HCT116 (cell line): Measurements from ENCODE around the gene EMP1. TPM values are rescaled to one million over a fixed set of nuclear protein-coding genes. Genes with fewer than 3 reads are reported as not detected.

Experiments
- ATAC-seq: fragments of 200-7000 bp; cut with Tn5 transposase; 2 replicates; pipeline ENCODE4 v1.9.1; 2020; ENCODE audit warnings: mild to moderate bottlenecking, moderate library complexity
- BruUV-seq: library from RNA; stranded (reverse); fragments of 400-500 nt; replicated peaks from 2 replicates; lab custom pipeline; 2021; lab: Mats Ljungman, UMichigan
- CTCF ChIA-PET: fragments of 300-600 bp; sonication (Branson Sonifier 250); formaldehyde crosslinking; loops from one replicate; lab custom pipeline; 2021; ENCODE audit warnings: antibody characterized with exemption; lab: Charles Lee
- POLR2A ChIA-PET: fragments of 300-600, 350-600 bp; sonication (Branson Sonifier 250); formaldehyde crosslinking; loops from one replicate; lab custom pipeline; 2021; ENCODE audit warnings: antibody characterized with exemption; lab: Charles Lee
- RAD21 ChIA-PET, 2 experiments: fragments of 300-600 bp; sonication (Branson Sonifier 250); formaldehyde crosslinking; loops; one replicate each; lab custom pipeline; 2023; ENCODE audit warnings: low total read pairs in 2 of 2; ENCODE audit not compliant: uncharacterized antibody in 2 of 2, unreplicated experiment in 2 of 2, low non-redundant PET in 1 of 2; lab: Charles Lee
- DNase-seq: peaks from one replicate; pipeline ENCODE4 v3.0.0-alpha.2; 2010; ENCODE audit warnings: low read depth, low spot score
- H2AFZ ChIP-seq: fragments of 200-600 bp; shearing (Covaris generic), sonication (generic); 2 replicates; pipeline ENCODE4 v1.6.1; 2017; ENCODE audit warnings: low read depth, mixed run types, mixed read lengths, antibody characterized with exemption, low read length; ENCODE audit not compliant: poor library complexity, severe bottlenecking
- H3K27ac ChIP-seq: 2 replicates; pipeline ENCODE4 v1.5.1; 2012; ENCODE audit warnings: low read depth, low read length
- H3K27me3 ChIP-seq: fragments of 200-600 bp; sonication (generic); 2 replicates; pipeline ENCODE4 v1.6.1; 2016; ENCODE audit warnings: mixed run types, low read length, mixed read lengths; ENCODE audit not compliant: insufficient read depth
- H3K36me3 ChIP-seq, 2 experiments: fragments of 200-500 bp in 1 of 2; fragments of 200-600 bp in 1 of 2; sonication (Bioruptor generic) in 1 of 2; sonication (generic) in 1 of 2; 2 replicates each; pipeline versions ENCODE4 v1.5.1 to v1.6.1; 2014 to 2016; ENCODE audit warnings: low read length in 2 of 2, inconsistent platforms in 1 of 2, mixed read lengths in 1 of 2, mixed run types in 1 of 2; ENCODE audit not compliant: insufficient read depth in 2 of 2, control insufficient read depth in 1 of 2
- H3K4me1 ChIP-seq, 2 experiments: fragments of 200-600 bp in 1 of 2; sonication (generic) in 1 of 2; 2 replicates each; pipeline versions ENCODE4 v1.5.1 to v1.6.1; 2012 to 2017; ENCODE audit warnings: low read length in 2 of 2, inconsistent platforms in 1 of 2, mild to moderate bottlenecking in 1 of 2, mixed read lengths in 1 of 2, mixed run types in 1 of 2, moderate library complexity in 1 of 2; ENCODE audit not compliant: insufficient read depth in 2 of 2, control insufficient read depth in 1 of 2
- H3K4me2 ChIP-seq: fragments of 200-600 bp; sonication (generic); 2 replicates; pipeline ENCODE4 v1.6.1; 2017; ENCODE audit warnings: mixed run types, low read length, mixed read lengths
- H3K4me3 ChIP-seq, 2 experiments: fragments of 200-600 bp in 1 of 2; sonication (generic) in 1 of 2; replicated peaks in 1 of 2; 2 replicates each; pipeline ENCODE4 v1.5.1; 2011 to 2016; ENCODE audit warnings: low read length in 2 of 2, control low read depth in 1 of 2, low read depth in 1 of 2, mild to moderate bottlenecking in 1 of 2, mixed read lengths in 1 of 2, mixed run types in 1 of 2
- H3K79me2 ChIP-seq: fragments of 200-600 bp; sonication (generic); 2 replicates; pipeline ENCODE4 v1.6.1; 2017; ENCODE audit warnings: mild to moderate bottlenecking, mixed run types, low read length, moderate library complexity, mixed read lengths; ENCODE audit not compliant: insufficient read depth
- H3K9ac ChIP-seq: fragments of 200-600 bp; sonication (generic); 2 replicates; pipeline ENCODE4 v1.6.1; 2016; ENCODE audit warnings: low read length, mixed read lengths
- H3K9me2 ChIP-seq: fragments of 200-600 bp; sonication (generic), shearing (Covaris generic); 2 replicates; pipeline ENCODE4 v1.6.1; 2017; ENCODE audit warnings: mixed run types, mild to moderate bottlenecking, moderate library complexity; ENCODE audit not compliant: insufficient read depth
- H3K9me3 ChIP-seq, 2 experiments: fragments of 200-500 bp in 1 of 2; fragments of 200-600 bp in 1 of 2; sonication (Bioruptor generic) in 1 of 2; sonication (generic) in 1 of 2; 2 replicates each; pipeline ENCODE4 v1.6.1; 2014 to 2017; ENCODE audit warnings: low read length in 2 of 2, mixed read lengths in 2 of 2, inconsistent platforms in 1 of 2, low read depth in 1 of 2, mild to moderate bottlenecking in 1 of 2, mixed run types in 1 of 2, moderate library complexity in 1 of 2; ENCODE audit not compliant: control insufficient read depth in 1 of 2, insufficient read depth in 1 of 2
- H4K20me1 ChIP-seq: fragments of 200-600 bp; sonication (generic), shearing (Covaris generic); 2 replicates; pipeline ENCODE4 v1.6.1; 2017; ENCODE audit warnings: mixed run types, mild to moderate bottlenecking, moderate library complexity; ENCODE audit not compliant: insufficient read depth
- EGR1 ChIP-seq: IDR thresholded peaks from 2 replicates; pipeline ENCODE4 v1.6.1; 2012; ENCODE audit warnings: low read depth
- ELF1 ChIP-seq: IDR thresholded peaks from 2 replicates; pipeline ENCODE4 v1.6.1; 2012; ENCODE audit warnings: low read depth, borderline replicate concordance
- EZH2 ChIP-seq: fragments of 200-600 bp; sonication (generic); IDR thresholded peaks from 2 replicates; pipeline ENCODE4 v1.6.1; 2017; ENCODE audit warnings: antibody characterized with exemption, mixed run types
- MAX ChIP-seq: IDR thresholded peaks from 2 replicates; pipeline ENCODE4 v1.6.1; 2012
- RAD21 ChIP-seq: IDR thresholded peaks from 2 replicates; pipeline ENCODE4 v1.6.1; 2012; ENCODE audit warnings: low read depth, mild to moderate bottlenecking
- SIN3A ChIP-seq: IDR thresholded peaks from 2 replicates; pipeline ENCODE4 v1.6.1; 2012; ENCODE audit warnings: low read depth
- SRF ChIP-seq: IDR thresholded peaks from 2 replicates; pipeline ENCODE4 v1.6.1; 2012; ENCODE audit warnings: low read depth
- TCF7L2 ChIP-seq: IDR thresholded peaks from 2 replicates; pipeline ENCODE4 v1.7.0; 2011; ENCODE audit warnings: borderline replicate concordance, inconsistent platforms; ENCODE audit not compliant: insufficient read depth, insufficient read length; ENCODE audit errors: extremely low read depth
- YY1 ChIP-seq: IDR thresholded peaks from 2 replicates; pipeline ENCODE4 v1.6.1; 2011; ENCODE audit warnings: low read length, low read depth, moderate library complexity, mild to moderate bottlenecking; ENCODE audit not compliant: insufficient replicate concordance; ENCODE audit errors: extremely low read depth
- ZFX ChIP-seq: fragments of 450-650 bp; IDR thresholded peaks from 2 replicates; pipeline ENCODE4 v1.6.1; 2017
- ZNF274 ChIP-seq: fragments of 200-500 bp; sonication (Bioruptor generic); IDR thresholded peaks from 2 replicates; pipeline ENCODE4 v1.6.1; 2014; ENCODE audit warnings: mild to moderate bottlenecking, low read depth, low read length, inconsistent platforms
- intact Hi-C: fragments of 100-400 bp; cut with micrococcal nuclease; formaldehyde crosslinking; loops from 2 replicates; pipeline ENCODE4 v1.10.0; 2022
- total RNA-seq: library from RNA; stranded (reverse); gene quantifications from one replicate; pipeline ENCODE4 v1.2.1, GENCODE V29; 2021; ENCODE audit not compliant: unreplicated experiment
- TF ChIP-seq, protein P1 (sequence below): IDR thresholded peaks from 2 replicates; pipeline ENCODE4 v1.6.1; 2011; ENCODE audit warnings: mild to moderate bottlenecking, low read length, moderate library complexity; ENCODE audit not compliant: insufficient replicate concordance; ENCODE audit errors: extremely low read depth
- TF ChIP-seq, protein P2 (sequence below), 3 experiments: fragments of 200-600 bp in 1 of 3; sonication (generic) in 1 of 3; IDR thresholded peaks in 2 of 3; conservative IDR thresholded peaks in 1 of 3; 2 replicates each; pipeline ENCODE4 v1.5.1; 2012 to 2017; ENCODE audit warnings: low read depth in 2 of 3, low read length in 2 of 3, antibody characterized with exemption in 1 of 3, borderline replicate concordance in 1 of 3, control low read depth in 1 of 3, mild to moderate bottlenecking in 1 of 3, mixed read lengths in 1 of 3, mixed run types in 1 of 3, moderate library complexity in 1 of 3; ENCODE audit not compliant: insufficient read depth in 1 of 3
- TF ChIP-seq, protein P3 (sequence below): IDR thresholded peaks from 2 replicates; pipeline ENCODE4 v1.6.1; 2012

EMP1 gene
- total RNA-seq, 1 experiment from 2014 or later = 110 TPM

GRCh38 chr12:13256692-13257045 is 60.1 kb downstream of the EMP1 start:
- H2AFZ ChIP-seq = no peak overlapping the region
- no peak overlapping the region for H3K4me3 ChIP-seq
- no peak for TF ChIP-seq TCF7L2
- TF ChIP-seq EZH2 = no peak
- no peak for TF ChIP-seq SIN3A
- TF ChIP-seq, protein P1, sequence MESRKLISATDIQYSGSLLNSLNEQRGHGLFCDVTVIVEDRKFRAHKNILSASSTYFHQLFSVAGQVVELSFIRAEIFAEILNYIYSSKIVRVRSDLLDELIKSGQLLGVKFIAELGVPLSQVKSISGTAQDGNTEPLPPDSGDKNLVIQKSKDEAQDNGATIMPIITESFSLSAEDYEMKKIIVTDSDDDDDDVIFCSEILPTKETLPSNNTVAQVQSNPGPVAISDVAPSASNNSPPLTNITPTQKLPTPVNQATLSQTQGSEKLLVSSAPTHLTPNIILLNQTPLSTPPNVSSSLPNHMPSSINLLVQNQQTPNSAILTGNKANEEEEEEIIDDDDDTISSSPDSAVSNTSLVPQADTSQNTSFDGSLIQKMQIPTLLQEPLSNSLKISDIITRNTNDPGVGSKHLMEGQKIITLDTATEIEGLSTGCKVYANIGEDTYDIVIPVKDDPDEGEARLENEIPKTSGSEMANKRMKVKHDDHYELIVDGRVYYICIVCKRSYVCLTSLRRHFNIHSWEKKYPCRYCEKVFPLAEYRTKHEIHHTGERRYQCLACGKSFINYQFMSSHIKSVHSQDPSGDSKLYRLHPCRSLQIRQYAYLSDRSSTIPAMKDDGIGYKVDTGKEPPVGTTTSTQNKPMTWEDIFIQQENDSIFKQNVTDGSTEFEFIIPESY = no peak
- TF ChIP-seq, protein P2, sequence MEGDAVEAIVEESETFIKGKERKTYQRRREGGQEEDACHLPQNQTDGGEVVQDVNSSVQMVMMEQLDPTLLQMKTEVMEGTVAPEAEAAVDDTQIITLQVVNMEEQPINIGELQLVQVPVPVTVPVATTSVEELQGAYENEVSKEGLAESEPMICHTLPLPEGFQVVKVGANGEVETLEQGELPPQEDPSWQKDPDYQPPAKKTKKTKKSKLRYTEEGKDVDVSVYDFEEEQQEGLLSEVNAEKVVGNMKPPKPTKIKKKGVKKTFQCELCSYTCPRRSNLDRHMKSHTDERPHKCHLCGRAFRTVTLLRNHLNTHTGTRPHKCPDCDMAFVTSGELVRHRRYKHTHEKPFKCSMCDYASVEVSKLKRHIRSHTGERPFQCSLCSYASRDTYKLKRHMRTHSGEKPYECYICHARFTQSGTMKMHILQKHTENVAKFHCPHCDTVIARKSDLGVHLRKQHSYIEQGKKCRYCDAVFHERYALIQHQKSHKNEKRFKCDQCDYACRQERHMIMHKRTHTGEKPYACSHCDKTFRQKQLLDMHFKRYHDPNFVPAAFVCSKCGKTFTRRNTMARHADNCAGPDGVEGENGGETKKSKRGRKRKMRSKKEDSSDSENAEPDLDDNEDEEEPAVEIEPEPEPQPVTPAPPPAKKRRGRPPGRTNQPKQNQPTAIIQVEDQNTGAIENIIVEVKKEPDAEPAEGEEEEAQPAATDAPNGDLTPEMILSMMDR (IDR thresholded peaks at IDR 0.05 in 2 of 3, conservative IDR thresholded peaks at IDR 0.05 in 1 of 3; ENCODE audit: borderline replicate concordance in 1 of 3, insufficient read depth in 1 of 3, low read depth in 2 of 3, low read length in 2 of 3) = no peak
- TF ChIP-seq, protein P3, sequence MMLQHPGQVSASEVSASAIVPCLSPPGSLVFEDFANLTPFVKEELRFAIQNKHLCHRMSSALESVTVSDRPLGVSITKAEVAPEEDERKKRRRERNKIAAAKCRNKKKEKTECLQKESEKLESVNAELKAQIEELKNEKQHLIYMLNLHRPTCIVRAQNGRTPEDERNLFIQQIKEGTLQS = no peak
- TF ChIP-seq EGR1 = no peak
- TF ChIP-seq RAD21 = no peak
- TF ChIP-seq MAX = no peak
- TF ChIP-seq YY1 = no peak
- TF ChIP-seq ZNF274 = no peak
- no peak for TF ChIP-seq SRF
- TF ChIP-seq ZFX = no peak
- TF ChIP-seq ELF1 = no peak
- H3K9ac ChIP-seq = no peak overlapping the region
- H3K27ac ChIP-seq = no peak overlapping the region
- ChIA-PET CTCF (interaction anchor here (1.3 to 3.6 kb wide), 9 partner anchors 22 to 910 kb away, joined by 3 to 35 read pairs (median 8); partner anchors contain the start of gene GRIN2B), POLR2A (no interaction called here), RAD21 (interaction anchor here (0.8 to 1.9 kb wide), 3 partner anchors 10 to 911 kb away, joined by 3 to 10 read pairs (median 8); no protein-coding TSS in a partner anchor)
- no peaks in the 10 kb centered on the region for H3K79me2 ChIP-seq
- intact Hi-C loops = no loop called here
- no peak for ATAC-seq
- H3K4me1 ChIP-seq = peaks cover 0 to 15% of the 10 kb centered on the region in 2 experiments; a peak in 2 of 4 replicates
- H3K4me2 ChIP-seq = no peak overlapping the region
- no peaks in the 10 kb centered on the region for H4K20me1 ChIP-seq
- no peaks in the 10 kb centered on the region for H3K9me2 ChIP-seq
- H3K9me3 ChIP-seq = no peaks in the 10 kb centered on the region
- no peaks in the 10 kb centered on the region for H3K36me3 ChIP-seq
- no TSS peak for BruUV-seq
- no peaks in the 10 kb centered on the region for H3K27me3 ChIP-seq
- no peak for DNase-seq
